Measurements from ENCODE around the gene HELZ2.

The HELZ2 gene

DNA sequence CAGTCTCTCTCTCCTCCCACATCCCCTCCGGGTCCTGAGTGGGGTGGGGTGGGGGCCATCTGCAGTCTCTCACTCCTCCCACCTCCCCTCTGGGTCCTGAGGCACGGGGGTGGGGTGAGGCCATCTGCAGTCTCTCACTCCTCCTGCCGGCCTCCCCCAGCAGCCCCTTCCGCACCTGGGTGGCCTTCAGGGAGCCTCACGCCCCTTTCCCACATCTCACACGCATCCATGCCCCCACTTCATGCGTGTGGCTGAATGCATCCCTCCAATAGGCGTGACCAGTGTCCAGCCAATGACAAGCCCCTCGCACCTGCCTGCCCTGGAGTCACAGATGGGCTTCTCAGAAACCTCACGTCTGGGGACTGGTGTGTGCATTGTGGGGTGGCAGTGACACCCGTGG, 25.5 kb downstream of the HELZ2 start:
- 0 out of 2 replicates have a peak, but pooled peaks have one; percentile 11 for TF ChIP-seq EGR2 (tag by site-specific recombination; IDR thresholded peaks at IDR 0.05; ENCODE audit: low read depth)
- TF ChIP-seq ZFHX2 (tag by site-specific recombination; conservative IDR thresholded peaks at IDR 0.05) = peak; percentile 24; the same call in 1 of the 2 replicates
- no peak for TF ChIP-seq WT1 (tag by site-specific recombination; IDR thresholded peaks at IDR 0.05)
- TF ChIP-seq, protein P1, sequence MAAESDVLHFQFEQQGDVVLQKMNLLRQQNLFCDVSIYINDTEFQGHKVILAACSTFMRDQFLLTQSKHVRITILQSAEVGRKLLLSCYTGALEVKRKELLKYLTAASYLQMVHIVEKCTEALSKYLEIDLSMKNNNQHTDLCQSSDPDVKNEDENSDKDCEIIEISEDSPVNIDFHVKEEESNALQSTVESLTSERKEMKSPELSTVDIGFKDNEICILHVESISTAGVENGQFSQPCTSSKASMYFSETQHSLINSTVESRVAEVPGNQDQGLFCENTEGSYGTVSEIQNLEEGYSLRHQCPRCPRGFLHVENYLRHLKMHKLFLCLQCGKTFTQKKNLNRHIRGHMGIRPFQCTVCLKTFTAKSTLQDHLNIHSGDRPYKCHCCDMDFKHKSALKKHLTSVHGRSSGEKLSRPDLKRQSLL (tag by site-specific recombination; IDR thresholded peaks at IDR 0.05) = no peak
- TF ChIP-seq, protein P2, sequence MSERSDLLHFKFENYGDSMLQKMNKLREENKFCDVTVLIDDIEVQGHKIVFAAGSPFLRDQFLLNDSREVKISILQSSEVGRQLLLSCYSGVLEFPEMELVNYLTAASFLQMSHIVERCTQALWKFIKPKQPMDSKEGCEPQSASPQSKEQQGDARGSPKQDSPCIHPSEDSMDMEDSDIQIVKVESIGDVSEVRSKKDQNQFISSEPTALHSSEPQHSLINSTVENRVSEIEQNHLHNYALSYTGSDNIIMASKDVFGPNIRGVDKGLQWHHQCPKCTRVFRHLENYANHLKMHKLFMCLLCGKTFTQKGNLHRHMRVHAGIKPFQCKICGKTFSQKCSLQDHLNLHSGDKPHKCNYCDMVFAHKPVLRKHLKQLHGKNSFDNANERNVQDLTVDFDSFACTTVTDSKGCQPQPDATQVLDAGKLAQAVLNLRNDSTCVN (tag by site-specific recombination; optimal IDR thresholded peaks at IDR 0.05) = no peak
- no peak for TF ChIP-seq SCRT2 (tag by site-specific recombination; IDR thresholded peaks at IDR 0.05)
- no peak for TF ChIP-seq ZNF830 (tag by site-specific recombination; IDR thresholded peaks at IDR 0.05; ENCODE audit: low read depth)
- TF ChIP-seq ZNF366 (tag by site-specific recombination; conservative IDR thresholded peaks at IDR 0.05) = no peak
- TF ChIP-seq ZNF155 (tag by site-specific recombination; IDR thresholded peaks at IDR 0.05) = no peak
- no peak for TF ChIP-seq PRDM1 (tag by site-specific recombination; IDR thresholded peaks at IDR 0.05)
- no peak for TF ChIP-seq HOXC10 (CRISPR knock-in tag; IDR thresholded peaks at IDR 0.05)
- 0 out of 2 replicates have a peak, but pooled peaks have one; percentile 39 for TF ChIP-seq ZNF623 (tag by site-specific recombination; IDR thresholded peaks at IDR 0.05)
- TF ChIP-seq ZNF184 (tag by site-specific recombination; IDR thresholded peaks at IDR 0.05) = no peak
- no peak for TF ChIP-seq ZFP3 (tag by site-specific recombination; IDR thresholded peaks at IDR 0.05; ENCODE audit: low read depth)
- TF ChIP-seq ZNF514 (tag by site-specific recombination; IDR thresholded peaks at IDR 0.05) = no peak
- no peaks in the 10 kb centered on the region for H3K36me3 ChIP-seq (ENCODE audit: control insufficient read depth in 2 of 2, insufficient read depth in 1 of 2, low read length in 2 of 2)
- H3K4me3 ChIP-seq (ENCODE audit: low read depth, low read length) = no peak overlapping the region
- H3K27ac ChIP-seq (ENCODE audit: extremely low read depth, low read depth, low read length) = no peak overlapping the region
- ChIA-PET POLR2A (no interaction called here), CTCF (no interaction called here)
- H3K9me3 ChIP-seq (ENCODE audit: control insufficient read depth, insufficient read depth, low read depth, low read length) = no peaks in the 10 kb centered on the region
- H3K4me1 ChIP-seq (ENCODE audit: control insufficient read depth, insufficient read depth, low read length) = 0 out of 2 replicates have a peak, but pooled peaks cover 2% of the 10 kb centered on the region

DNA sequence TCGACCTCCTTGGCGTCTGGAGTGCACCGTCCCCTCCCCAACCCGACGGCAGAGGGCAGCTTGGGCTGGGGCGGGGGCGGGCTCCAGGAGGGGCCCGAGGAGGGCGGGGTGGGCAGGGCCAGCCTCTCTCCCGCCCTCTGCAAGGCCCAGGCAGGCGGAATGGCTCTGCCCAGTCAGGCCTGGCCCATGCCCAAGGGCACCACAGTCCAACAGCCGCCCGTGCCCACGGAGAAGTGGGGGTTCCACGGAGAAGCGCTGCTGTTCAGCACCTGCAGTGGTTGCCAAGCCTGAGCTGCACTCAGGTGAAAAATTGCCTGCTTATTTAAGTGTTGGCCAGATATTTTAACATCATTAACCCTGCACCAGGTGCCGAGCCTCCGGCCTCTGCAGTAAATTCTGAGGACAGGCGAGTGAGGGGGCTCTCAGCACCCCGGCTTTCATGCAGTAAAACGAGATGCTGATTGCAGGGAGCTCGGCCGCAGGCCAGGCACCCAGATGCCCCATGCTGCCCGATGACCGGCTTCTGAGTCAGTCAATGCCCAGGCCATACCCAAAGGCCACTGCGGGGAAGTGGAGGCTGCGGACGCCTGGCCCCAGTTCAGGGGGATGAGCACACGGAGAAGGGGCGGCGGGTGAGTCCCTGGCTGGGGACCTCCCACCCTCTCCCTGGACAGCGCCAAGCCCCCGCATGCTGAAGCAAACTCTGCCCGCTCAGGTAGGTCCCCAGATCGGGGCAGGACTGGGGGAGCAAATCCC, 26.1 kb downstream of the HELZ2 start, which contains the start of gene SRMS:
SRMS (minus strand) TSS at position 25 of the 756 bp plus-strand sequence. CDS start 286 bp downstream, outside the sequence.
- Histone ChIP-seq H3K27ac (ENCODE audit: extremely low read depth, low read depth, low read length) (no peak within 1 kb of the TSS), H3K4me1 (ENCODE audit: control insufficient read depth, insufficient read depth, low read length) (0 out of 2 replicates have a peak, but pooled peaks cover 2% of the 10 kb centered on the region), H3K9me3 (ENCODE audit: control insufficient read depth, insufficient read depth, low read depth, low read length) (no peaks in the 10 kb centered on the region), H3K36me3 (ENCODE audit: control insufficient read depth in 2 of 2, insufficient read depth in 1 of 2, low read length in 2 of 2) (no peaks in the 10 kb centered on the region), H3K4me3 (ENCODE audit: low read depth, low read length) (no peak within 1 kb of the TSS)
- no peak for TF ChIP-seq ZNF670 (tag by site-specific recombination; IDR thresholded peaks at IDR 0.05; ENCODE audit: low read depth)
- TF ChIP-seq ZNF354C (tag by site-specific recombination; IDR thresholded peaks at IDR 0.05; ENCODE audit: borderline replicate concordance, low read depth) = no peak
- no peak for TF ChIP-seq ZBTB21 (tag by site-specific recombination; IDR thresholded peaks at IDR 0.05)
- TF ChIP-seq ZNF16 (tag by site-specific recombination; IDR thresholded peaks at IDR 0.05; ENCODE audit: low read depth) = no peak
- TF ChIP-seq, protein P3, sequence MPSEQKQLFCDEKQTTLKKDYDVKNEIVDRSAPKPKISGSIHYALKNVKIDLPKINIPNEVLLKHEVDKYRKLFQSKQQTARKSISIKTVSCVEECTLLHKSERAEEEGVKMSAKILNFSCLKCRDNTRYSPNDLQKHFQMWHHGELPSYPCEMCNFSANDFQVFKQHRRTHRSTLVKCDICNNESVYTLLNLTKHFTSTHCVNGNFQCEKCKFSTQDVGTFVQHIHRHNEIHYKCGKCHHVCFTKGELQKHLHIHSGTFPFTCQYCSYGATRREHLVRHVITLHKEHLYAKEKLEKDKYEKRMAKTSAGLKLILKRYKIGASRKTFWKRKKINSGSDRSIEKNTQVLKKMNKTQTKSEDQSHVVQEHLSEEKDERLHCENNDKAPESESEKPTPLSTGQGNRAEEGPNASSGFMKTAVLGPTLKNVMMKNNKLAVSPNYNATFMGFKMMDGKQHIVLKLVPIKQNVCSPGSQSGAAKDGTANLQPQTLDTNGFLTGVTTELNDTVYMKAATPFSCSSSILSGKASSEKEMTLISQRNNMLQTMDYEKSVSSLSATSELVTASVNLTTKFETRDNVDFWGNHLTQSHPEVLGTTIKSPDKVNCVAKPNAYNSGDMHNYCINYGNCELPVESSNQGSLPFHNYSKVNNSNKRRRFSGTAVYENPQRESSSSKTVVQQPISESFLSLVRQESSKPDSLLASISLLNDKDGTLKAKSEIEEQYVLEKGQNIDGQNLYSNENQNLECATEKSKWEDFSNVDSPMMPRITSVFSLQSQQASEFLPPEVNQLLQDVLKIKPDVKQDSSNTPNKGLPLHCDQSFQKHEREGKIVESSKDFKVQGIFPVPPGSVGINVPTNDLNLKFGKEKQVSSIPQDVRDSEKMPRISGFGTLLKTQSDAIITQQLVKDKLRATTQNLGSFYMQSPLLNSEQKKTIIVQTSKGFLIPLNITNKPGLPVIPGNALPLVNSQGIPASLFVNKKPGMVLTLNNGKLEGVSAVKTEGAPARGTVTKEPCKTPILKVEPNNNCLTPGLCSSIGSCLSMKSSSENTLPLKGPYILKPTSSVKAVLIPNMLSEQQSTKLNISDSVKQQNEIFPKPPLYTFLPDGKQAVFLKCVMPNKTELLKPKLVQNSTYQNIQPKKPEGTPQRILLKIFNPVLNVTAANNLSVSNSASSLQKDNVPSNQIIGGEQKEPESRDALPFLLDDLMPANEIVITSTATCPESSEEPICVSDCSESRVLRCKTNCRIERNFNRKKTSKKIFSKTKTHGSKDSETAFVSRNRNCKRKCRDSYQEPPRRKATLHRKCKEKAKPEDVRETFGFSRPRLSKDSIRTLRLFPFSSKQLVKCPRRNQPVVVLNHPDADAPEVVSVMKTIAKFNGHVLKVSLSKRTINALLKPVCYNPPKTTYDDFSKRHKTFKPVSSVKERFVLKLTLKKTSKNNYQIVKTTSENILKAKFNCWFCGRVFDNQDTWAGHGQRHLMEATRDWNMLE (tag by site-specific recombination; conservative IDR thresholded peaks at IDR 0.05; ENCODE audit: low read depth) = no peak
- no peak for TF ChIP-seq ZNF174 (tag by site-specific recombination; IDR thresholded peaks at IDR 0.05)
- no peak for TF ChIP-seq KLF10 (tag by site-specific recombination; IDR thresholded peaks at IDR 0.05)
- 0 out of 2 replicates have a peak, but pooled peaks have one; percentile 35 for TF ChIP-seq KLF8 (tag by site-specific recombination; IDR thresholded peaks at IDR 0.05)
- no peak for TF ChIP-seq ZFP41 (tag by site-specific recombination; IDR thresholded peaks at IDR 0.05; ENCODE audit: borderline replicate concordance)
- TF ChIP-seq, protein P4, sequence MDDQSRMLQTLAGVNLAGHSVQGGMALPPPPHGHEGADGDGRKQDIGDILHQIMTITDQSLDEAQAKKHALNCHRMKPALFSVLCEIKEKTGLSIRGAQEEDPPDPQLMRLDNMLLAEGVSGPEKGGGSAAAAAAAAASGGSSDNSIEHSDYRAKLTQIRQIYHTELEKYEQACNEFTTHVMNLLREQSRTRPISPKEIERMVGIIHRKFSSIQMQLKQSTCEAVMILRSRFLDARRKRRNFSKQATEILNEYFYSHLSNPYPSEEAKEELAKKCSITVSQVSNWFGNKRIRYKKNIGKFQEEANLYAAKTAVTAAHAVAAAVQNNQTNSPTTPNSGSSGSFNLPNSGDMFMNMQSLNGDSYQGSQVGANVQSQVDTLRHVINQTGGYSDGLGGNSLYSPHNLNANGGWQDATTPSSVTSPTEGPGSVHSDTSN (CRISPR knock-in tag; IDR thresholded peaks at IDR 0.05) = no peak
- no peak for TF ChIP-seq ZNF560 (tag by site-specific recombination; IDR thresholded peaks at IDR 0.05; ENCODE audit: borderline replicate concordance)
- TF ChIP-seq ZNF157 (tag by site-specific recombination; IDR thresholded peaks at IDR 0.05) = no peak
- TF ChIP-seq KLF1 (tag by site-specific recombination; IDR thresholded peaks at IDR 0.05) = peak; percentile 44
- ChIA-PET POLR2A (no interaction called here), CTCF (no interaction called here)

All from HEK293 (cell line).